Osteocyte (in vitro differentiated cells): ENCODE data around the gene KLC3. TPM values are rescaled to one million over a fixed set of nuclear protein-coding genes. Genes with fewer than 3 reads are reported as not detected.

ENCODE experiments used
- DNase-seq: peaks from one replicate; pipeline ENCODE4 v3.0.0; 2021; ENCODE audit warnings: mixed read lengths; ENCODE audit not compliant: unreplicated experiment; ENCODE audit errors: extremely low spot score
- H3K27ac Mint-ChIP-seq: one replicate; pipeline ENCODE4 v1.8.0; 2021; ENCODE audit warnings: mild to moderate bottlenecking, mixed read lengths; ENCODE audit not compliant: unreplicated experiment
- H3K27me3 Mint-ChIP-seq: one replicate; pipeline ENCODE4 v1.8.0; 2021; ENCODE audit warnings: mixed read lengths; ENCODE audit not compliant: unreplicated experiment
- H3K36me3 Mint-ChIP-seq: one replicate; pipeline ENCODE4 v1.8.0; 2021; ENCODE audit warnings: mixed read lengths; ENCODE audit not compliant: unreplicated experiment
- H3K4me1 Mint-ChIP-seq: one replicate; pipeline ENCODE4 v1.8.0; 2021; ENCODE audit warnings: mixed read lengths; ENCODE audit not compliant: unreplicated experiment
- H3K4me3 Mint-ChIP-seq: one replicate; pipeline ENCODE4 v1.8.0; 2021; ENCODE audit warnings: mild to moderate bottlenecking, moderate library complexity, mixed read lengths; ENCODE audit not compliant: unreplicated experiment
- H3K9me3 Mint-ChIP-seq: one replicate; pipeline ENCODE4 v1.8.0; 2021; ENCODE audit warnings: mixed read lengths; ENCODE audit not compliant: unreplicated experiment
- total RNA-seq: library from RNA; stranded (reverse); gene quantifications from 2 replicates; pipeline ENCODE4 v1.2.1, GENCODE V29; 2021
- TF ChIP-seq, protein P1 (sequence below): fragments of 200-600 bp; sonication (generic); IDR thresholded peaks from 2 replicates; pipeline ENCODE4 v1.5.0; 2021; ENCODE audit warnings: antibody characterized with exemption, mild to moderate bottlenecking, moderate library complexity

KLC3 gene
- total RNA-seq, 1 donor from 2014 or later = not detected

- H3K4me3 Mint-ChIP-seq = no peak overlapping the region
- H3K4me1 Mint-ChIP-seq = no peaks in the 10 kb centered on the region
- DNase-seq = no peak
- no peaks in the 10 kb centered on the region for H3K9me3 Mint-ChIP-seq
- H3K27me3 Mint-ChIP-seq = no peaks in the 10 kb centered on the region
- peaks cover 29% of the 10 kb centered on the region for H3K36me3 Mint-ChIP-seq
- H3K27ac Mint-ChIP-seq = no peak overlapping the region
- TF ChIP-seq, protein P1, sequence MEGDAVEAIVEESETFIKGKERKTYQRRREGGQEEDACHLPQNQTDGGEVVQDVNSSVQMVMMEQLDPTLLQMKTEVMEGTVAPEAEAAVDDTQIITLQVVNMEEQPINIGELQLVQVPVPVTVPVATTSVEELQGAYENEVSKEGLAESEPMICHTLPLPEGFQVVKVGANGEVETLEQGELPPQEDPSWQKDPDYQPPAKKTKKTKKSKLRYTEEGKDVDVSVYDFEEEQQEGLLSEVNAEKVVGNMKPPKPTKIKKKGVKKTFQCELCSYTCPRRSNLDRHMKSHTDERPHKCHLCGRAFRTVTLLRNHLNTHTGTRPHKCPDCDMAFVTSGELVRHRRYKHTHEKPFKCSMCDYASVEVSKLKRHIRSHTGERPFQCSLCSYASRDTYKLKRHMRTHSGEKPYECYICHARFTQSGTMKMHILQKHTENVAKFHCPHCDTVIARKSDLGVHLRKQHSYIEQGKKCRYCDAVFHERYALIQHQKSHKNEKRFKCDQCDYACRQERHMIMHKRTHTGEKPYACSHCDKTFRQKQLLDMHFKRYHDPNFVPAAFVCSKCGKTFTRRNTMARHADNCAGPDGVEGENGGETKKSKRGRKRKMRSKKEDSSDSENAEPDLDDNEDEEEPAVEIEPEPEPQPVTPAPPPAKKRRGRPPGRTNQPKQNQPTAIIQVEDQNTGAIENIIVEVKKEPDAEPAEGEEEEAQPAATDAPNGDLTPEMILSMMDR = no peak
Observed at GRCh38 chr19:45357445-45357783, 16.9 kb downstream of the KLC3 start.

- Mint-ChIP-seq H3K36me3 (peaks cover 29% of the 10 kb centered on the region), H3K4me3 (no peak overlapping the region), H3K9me3 (no peaks in the 10 kb centered on the region), H3K27me3 (no peaks in the 10 kb centered on the region), H3K27ac (no peak overlapping the region), H3K4me1 (no peaks in the 10 kb centered on the region)
- DNase-seq = no peak
- TF ChIP-seq, protein P1 = no peak
Observed at GRCh38 chr19:45358213-45358792, 17.8 kb downstream of the KLC3 start.

DNA sequence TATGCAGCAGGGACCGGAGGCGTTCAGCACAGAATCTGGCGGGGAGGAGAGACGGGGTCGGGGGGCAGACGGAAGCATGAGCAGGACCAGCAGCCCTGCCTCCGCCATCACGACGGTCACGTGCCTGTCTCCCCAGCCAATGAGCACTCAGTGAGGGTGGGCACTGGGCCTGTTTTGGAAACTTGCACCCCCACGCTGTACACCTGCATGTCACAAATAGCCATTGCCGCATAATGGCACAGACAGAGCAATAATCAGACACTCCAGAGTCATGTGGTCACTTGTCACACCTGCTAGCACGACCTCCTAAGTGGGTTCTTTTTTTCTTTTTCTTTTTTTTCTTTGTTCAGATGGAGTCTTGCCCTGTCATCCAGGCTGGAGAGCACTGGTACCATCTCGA lies 21.1 kb downstream of the KLC3 start:
- Mint-ChIP-seq H3K27ac (no peak overlapping the region), H3K9me3 (no peaks in the 10 kb centered on the region), H3K27me3 (no peaks in the 10 kb centered on the region), H3K4me3 (no peak overlapping the region), H3K36me3 (peaks cover 15% of the 10 kb centered on the region), H3K4me1 (no peaks in the 10 kb centered on the region)
- TF ChIP-seq, protein P1 = no peak
- no peak for DNase-seq

GRCh38 chr19:45362291-45362690 lies 21.7 kb downstream of the KLC3 start:
- Mint-ChIP-seq H3K9me3 (no peaks in the 10 kb centered on the region), H3K36me3 (peaks cover 13% of the 10 kb centered on the region), H3K4me3 (no peak overlapping the region), H3K27me3 (no peaks in the 10 kb centered on the region), H3K27ac (no peak overlapping the region), H3K4me1 (no peaks in the 10 kb centered on the region)
- TF ChIP-seq, protein P1 = no peak
- DNase-seq = no peak

GRCh38 chr19:45363861-45364459 lies 23.4 kb downstream of the KLC3 start:
- peaks cover 6% of the 10 kb centered on the region for H3K4me1 Mint-ChIP-seq
- H3K4me3 Mint-ChIP-seq = no peak overlapping the region
- TF ChIP-seq, protein P1 = no peak
- H3K9me3 Mint-ChIP-seq = no peaks in the 10 kb centered on the region
- no peaks in the 10 kb centered on the region for H3K27me3 Mint-ChIP-seq
- H3K36me3 Mint-ChIP-seq = peaks cover 8% of the 10 kb centered on the region
- DNase-seq = no peak
- no peak overlapping the region for H3K27ac Mint-ChIP-seq
